NOMO-1 (cell line): ENCODE data around the gene FAM240A.

Experiments
- DNase-seq, 2 experiments: peaks; one replicate each; lab custom pipeline; 2025; ENCODE audit not compliant: unreplicated experiment in 2 of 2; lab: John Stamatoyannopoulos, UW

FAM240A gene

DNA sequence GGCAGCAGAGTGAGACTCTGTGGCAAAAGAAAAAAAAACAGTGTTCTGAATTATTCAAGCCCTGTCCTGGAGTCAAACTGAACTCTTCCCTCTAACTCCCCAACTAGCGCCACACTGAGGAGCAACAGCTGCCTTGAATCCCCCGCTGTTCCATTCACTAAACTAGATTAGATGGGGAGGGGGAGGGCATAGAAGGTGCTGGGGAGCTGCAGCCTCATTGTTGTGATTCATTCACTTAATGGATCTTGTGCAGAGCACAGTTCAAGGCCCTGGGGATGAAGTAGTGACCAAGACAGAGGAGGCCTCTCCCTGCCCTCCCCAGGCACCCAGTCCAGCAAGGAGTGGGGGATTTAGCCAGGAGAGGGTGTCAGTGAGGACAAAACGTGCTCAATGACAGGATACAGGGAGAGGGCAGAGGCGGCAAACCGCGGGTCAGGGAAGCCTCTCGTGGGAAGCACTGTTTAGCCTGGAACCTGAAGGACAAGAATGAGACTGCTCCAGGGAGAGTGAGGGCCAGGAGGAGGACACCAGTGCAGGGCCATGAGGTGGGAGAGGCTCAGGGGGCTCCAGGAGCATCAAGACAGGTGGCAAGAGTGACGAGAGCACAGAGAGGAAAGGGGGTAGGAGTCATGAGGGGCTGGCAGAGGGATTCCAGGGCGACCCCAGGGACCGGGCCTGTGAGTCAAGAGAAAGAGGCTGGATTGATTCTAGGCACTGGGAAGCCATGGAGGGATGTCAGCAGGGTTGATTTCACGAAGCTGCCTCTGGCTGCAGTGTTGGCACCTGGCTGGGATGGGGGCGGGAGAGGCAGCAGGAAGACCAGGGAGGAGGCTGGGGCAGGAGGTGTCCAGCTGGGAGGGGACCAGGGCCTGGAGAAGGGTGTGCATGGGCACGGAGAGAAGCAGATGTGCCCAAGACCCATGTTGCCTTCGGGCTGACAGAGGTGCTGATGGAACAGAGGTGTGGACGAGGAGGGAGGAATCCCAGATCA, 49.7 kb downstream of the FAM240A start:
- DNase-seq: no peak

DNA sequence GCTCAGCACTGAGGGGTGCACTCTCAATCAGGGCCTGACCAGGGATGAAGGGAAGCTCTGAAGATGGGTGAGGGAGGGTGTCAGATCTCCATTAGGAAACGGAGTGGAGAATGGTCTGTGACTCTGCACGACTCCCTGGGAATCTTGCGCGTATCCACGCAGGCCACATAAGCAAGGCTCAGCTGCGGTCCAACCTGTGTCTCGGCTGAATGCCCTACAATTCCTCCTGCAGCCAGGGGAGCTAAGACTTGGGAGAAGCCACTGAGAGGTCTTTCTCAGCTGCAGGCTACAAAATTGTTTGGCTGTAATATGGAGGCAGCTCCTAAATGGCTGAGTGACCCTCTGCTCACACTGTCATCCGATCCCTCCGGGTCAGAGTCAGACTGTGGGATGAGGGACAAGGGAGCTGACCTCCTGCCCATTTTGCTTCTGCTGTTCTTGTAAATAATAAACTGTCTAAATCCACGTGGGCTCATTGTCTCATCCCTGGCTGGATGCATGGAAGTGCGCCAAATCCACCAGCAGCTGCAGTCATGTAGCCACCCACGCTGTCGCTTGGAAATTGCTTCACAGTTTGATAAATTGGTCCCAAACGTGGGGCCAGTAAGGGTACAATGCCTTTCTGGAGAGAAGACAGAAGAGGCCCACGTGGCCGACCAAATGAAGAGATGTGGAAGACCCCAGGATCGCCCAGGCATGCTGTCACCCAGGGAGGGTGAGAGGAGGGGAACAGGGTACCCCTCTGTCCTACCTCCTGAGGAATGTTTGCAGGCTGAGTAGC, 50.6 kb downstream of the FAM240A start:
- DNase-seq: no peak

DNA sequence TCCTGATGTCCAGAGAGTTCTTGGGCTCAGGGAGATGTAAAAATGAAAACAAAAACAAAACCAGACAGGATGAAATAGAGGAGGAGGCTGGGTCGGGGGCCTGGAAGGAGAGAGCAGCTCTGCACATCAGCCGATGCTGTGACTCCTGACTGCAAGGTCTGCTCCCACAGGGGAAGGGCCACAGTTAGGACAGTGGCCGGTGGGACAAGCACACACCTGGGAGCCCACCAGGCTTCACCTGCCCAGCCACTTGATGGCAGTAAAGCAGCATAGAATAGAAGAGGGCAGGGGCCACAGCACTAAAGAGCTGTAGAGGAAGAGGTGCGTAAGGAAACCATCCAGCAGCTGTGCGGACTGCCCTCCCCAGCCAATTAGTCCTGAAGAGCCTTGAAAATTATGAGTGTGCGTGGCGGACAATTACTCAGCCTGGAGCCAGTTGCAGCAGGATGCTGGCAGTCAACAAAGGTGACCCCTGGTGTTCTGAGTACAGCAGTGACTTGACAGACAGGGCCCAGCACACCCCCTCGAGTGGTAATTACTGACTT, 51.3 kb downstream of the FAM240A start:
- DNase-seq: no peak

DNA sequence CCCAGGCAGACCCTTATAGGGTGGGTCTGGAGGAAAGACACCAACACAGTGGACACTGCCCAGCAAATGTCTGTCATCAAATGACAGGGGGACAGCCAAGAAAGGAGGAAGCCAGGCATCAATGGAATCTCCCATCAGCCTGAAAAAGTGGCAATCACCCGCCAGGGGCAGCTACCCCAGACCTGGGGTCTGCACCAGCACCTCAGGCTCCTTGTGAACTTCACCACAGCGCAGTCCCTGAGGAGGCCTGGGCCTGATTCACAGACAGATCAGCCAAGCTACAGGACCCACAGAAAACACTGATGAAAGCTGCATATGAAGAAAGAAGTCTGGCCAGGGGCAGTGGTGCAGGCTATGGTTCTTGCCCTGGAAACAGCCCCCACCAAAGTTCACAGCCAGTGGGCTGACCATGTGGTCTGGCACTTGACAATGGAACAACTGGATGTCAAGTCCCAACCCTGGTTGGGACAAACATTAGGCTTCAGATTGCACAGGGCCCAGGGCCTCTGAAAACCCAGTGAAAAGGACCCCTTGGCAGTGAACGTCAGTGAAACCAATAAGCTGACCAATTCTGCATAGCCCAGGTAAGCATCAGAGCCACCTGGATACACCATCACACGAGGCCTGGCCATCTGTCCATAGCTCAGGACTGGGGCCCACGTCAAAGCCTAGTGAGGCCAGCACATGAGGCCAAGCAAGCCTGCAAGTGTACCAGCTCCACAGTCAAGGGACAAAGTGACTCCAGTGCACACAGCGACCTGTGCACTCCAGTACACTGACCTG, 52.1 kb downstream of the FAM240A start:
- DNase-seq: no peak

DNA sequence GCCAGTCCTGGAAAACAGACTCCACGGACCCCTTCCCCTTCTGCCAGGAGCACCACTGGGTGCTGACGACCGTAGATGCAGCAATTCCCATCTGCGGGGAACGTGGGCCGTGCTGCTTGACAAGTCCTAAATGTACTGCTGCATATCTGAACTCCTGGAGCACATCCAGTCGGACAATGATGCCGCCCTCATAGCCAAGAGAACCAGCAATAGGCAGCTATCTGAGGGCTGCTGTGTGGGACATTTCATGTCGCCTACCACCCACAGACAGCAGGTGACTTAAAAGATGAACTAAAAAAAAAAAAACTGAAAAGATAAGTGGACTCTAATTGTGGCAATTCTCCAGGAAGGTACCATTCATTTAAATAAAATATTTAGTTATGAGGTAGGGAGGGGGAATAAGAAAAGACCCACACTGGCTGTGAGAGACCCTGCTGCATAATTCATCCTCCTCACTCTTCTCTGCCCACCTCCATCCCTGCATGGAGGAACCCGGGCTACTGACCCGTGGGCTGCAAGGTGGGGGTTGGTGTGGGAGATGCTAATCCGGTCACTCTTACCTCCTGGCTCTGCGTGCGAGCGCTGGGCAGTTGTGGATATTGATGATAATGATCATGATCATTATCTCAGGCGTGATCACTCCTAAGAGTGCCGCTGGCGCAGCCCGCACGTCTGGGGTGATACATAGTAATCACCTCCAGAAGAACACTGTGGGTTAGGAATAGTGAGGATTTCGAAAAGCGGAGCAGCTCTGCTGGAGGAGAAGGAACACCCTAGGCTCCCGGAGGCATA, 52.8 kb downstream of the FAM240A start:
- no peak for DNase-seq

DNA sequence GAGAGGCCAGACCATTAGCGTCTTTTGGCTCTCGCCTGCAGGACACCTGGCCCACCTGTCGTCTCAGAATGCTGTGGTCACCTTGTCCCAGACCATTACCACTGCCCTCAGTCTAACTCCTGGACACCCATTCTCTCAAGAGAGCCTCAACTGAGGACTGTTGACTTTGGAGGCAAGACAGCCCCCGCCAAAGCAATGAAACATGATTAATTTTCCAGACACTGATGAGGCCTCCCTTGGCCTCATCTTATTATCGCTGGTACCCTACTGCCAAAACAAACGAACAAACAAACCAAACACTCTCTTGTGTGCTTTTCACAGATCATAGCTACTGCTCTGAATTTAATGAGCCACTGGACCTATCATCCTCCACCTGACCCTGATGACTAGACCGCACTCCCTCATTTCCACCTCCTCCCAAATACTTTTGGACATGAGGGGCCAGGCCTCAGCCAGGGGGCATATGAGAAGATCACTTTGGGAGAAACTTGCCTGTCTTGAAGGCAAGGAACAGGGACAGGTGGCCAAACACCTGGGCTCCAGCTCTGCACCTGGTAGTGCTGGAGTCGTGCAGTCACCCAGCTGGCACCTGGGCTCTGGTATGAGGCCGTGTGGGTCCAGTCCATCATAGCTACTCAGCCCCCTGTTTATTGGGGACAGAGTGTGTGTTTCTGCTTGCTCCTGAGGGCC, 53.6 kb downstream of the FAM240A start:
- no peak for DNase-seq

DNA sequence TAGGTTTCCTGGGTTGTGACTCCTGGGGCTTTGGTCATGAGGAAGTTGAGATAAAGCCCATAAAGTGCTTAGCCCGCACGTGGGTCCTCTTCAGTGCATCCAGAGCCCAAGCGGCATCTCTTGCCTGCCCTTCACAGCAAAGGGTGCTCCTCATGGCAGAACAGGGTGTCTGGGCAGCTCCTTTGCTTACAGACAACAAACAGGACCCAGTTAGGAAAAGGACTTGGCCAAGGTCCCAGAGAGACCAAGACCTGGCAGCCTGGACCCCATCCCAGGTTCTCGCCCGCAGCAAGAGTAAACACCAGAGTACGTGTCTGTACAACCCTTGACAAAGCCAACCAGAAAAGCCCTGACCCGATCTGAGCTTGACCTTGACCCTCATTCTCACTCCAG, 54.1 kb downstream of the FAM240A start:
- DNase-seq: no peak

DNA sequence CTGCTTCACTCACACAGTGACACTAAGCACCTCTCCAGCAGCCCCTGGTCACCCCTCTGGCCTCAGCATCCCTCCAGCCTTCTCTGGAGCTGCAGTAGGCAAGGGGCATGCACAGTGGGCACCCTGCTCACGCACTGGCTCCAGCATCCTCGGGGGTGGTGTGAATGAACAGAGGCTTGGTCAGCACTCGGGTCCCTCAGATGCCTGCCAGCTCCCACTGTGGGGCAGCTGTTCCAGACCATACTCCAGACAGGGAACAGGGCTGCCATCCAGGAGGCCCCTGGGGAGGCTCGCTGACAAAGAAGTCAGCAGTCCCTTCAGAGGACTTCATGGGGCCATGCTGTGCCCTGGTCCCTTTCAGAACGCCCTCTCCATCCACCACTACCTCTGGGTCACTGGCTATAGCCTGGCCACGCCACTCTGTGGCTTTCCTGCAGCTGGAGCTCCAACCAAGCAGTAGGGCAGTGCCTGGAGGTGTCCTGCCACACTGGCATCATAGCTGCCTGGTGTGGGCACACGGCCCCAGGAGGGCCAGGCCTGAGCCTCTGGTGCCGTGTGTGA, 54.8 kb downstream of the FAM240A start:
- no peak for DNase-seq

DNA sequence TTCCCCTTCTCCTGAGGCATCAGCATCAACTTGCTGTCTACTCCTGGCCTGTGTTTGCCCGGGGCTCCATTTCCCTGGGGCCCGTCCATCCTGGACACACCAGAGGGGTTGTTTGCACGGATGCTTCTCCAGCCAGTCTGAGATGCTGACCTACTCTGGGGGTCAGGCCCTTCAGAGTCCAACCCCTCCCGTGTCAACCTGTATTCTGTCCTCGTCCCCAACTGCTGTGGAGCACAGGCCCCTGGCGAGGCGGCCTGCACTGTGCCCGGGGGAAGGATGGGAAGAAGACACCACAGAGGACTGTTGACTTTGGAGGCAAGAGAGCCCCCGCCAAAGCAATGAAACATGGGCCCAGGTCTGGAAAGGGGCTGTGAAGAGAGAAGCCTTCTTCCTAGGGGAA, 55.3 kb downstream of the FAM240A start:
- no peak for DNase-seq

DNA sequence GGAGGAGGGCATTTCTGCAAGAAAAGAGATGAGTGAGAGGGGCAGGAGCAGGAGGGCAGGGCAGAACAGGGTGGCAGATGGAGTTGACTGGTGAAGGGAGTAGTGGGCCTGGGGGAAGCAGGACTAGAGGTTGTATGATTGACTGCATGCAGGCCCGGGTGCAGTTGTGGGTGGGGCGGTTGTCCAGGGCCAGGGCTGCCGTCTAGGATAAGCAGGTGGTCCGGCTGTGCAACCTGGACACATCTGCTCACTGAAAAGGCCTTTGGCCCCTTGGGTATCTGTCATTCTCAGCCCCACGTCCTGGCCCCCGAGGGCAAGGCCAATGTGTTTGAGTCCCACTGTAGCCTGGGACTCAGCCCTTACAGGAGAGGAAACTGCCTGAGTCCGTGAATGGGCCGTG, 55.8 kb downstream of the FAM240A start:
- no peak for DNase-seq

DNA sequence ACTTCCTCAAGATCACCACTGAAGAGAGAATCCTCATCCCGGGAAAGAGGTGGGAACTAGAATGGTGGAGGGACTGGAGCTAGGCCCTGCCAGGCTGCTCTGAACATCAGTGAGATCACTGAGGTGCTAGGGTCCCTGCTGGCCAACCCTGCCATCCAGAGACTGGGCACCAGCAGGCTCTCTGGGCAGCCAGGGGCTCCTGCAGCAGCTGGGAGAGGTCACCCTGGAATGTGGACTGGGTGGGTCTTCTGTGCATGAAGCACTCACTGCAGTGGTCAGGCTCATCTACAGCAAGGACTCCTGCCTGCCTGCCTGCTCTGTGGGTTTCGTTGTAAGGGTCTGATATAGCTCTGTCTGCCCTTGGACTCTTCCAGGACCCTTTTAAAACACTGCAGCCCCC, 56.3 kb downstream of the FAM240A start:
- DNase-seq: no peak

DNA sequence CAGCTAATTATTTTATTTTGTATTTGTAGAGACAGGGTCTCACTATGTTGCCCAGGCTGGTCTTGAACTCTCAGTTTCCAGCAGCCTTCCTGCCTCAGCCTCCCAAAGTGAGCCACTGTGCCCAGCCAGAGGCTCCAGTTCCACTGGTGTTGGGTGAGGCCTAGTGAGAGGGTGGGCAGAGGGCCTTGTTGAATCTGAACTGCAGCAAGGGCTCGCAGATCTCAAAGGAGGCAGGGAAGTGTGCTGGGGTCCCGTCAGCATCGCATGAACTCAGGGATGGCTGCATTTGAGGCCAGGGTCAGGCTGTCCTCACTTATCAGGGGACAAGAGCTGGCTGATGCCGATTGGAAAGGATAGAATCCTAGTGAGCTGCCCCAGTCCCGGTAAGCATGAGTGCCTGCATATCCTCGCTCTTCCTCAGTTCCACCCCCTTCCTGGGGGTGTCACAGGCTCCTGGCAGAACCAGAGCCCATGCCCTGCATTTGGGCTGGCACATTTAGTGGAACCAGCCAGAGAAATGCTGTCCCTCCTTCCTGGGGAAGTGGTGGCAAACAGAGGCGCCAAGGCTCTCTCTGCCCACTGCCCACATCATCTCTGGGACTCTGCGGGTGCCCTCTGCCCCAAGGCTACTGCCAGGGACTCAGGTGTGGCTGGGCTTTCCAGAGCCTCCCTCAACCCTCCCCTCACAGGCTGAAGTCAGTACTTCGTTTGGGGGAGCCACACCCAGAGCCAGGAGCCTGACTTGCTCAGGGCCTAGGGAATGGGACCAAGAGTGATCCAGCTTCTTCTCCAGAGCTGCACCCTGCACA, 57.1 kb downstream of the FAM240A start:
- DNase-seq: no peak

DNA sequence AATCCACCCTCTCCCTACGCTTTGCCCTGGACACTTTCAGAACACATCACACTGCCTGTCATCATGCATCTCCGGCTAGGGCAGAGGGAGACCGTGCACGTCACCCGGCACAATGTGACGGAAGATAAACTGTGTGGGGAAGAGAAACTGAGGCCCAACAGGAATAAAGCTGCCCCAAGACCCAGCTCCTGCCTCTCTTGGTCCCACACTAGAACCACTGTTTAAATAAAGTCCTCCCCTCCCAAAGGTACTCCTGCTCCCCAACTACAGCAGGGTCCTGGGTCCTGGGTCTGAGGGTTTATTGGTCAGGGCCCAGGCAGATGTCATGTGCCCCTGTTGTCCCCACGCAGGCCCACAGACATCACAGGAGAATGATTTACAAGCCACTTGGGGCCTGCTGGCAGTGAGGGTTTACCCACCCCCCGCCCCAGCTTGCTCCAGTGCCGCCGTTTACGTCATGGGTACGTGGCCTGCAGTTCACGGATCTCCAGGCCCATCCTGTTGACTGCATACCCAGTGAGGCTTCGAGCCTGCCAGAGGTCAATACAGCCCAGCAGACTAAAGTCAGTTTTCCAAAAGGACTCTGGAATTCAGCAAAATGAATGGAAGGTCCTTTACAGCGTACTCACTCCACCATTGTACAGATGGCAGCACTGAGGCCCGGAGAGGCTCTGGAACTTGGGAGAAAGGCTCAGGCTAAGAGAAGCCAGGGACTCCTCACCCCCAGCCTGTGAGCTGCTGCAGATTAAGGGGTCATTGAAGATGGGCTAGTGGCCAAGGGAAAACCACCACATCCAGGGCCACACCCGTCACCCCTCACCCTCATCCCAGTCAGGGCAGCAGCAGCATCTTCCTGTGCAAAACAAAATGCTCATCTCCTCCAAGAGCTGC, 57.9 kb downstream of the FAM240A start:
- DNase-seq: no peak

DNA sequence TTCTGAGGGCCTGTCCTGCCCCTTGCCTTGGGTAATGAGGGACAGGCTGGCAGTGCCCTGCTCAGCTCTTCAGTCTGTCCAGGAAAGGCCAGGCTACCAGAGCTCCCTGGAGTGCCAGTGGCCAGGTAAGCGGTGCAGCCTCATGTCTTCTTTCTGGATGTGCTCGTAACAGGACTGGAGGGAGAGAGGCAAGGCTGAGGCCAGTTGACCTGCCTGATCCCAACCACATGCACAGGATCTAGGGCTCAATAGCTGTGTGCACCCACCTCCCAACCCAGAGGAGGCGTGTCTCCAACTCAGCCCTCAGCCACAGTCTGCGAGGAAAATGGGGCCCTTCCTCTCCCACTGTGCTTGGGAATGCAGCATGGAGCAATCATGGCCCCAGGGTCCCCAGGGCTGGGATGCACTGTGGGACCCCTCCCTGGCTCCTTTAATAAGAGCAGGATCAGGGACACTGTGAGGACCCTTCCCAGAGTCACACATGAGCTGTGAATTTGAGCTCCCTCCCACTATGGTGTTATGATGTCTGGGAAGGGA, 58.6 kb downstream of the FAM240A start:
- no peak for DNase-seq

DNA sequence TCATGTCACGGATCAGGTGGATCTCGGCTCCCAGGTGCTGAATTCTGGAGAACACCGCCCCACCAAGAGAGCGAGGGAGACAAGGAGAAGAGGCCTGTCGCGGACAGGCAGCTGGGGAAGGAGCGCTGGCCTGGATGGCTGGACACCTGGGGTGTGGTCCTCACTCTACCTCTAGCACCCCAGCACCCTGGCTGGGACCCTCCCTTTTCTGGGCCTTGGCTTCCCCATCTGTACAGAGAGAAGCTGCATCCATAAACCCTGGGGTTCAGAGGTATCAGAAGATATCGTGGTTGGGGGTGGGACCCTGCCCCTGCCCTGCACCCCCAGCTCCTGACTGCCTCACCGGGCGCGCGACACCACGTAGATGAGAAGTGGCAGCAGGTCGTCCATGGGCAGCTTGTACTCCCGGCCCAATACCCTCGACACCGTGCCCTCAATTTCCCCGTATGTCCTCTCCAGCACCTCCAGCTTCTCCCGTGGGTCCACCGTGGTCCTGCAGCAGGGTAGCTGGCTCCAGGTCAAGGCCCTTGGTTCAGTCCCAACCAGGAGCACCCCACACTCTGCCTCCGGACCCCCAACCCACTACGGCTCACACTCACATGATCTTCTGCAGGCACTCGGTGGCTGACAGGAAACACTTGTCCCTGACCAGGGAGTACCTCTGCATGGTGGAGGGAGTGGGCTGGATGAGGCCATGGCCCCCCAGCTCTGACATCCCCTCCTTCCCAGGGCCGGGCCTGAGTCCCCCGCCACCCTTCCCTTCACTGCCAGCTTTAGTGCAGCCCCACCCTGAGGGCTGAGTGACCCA, 59.4 kb downstream of the FAM240A start:
- no peak for DNase-seq

DNA sequence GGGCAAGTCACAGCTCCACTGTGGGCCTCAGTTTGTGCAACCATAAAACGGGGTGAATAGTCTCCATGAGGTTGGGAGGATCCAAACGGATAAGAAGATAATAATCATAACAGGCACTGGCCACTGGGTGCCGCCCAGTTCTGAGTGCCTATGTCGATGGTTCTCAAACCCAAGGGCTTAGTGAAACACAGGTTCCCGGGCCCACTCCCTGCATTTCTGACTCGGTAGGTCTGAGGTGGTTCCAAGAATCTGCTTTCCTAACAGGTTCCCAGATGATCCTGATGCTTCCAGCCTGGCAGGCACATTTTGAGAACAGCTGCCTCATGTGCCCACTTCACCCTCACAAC, 60.0 kb downstream of the FAM240A start:
- DNase-seq: no peak
